ENCODE data around the gene ABCC4. TPM values are rescaled to one million over a fixed set of nuclear protein-coding genes. Genes with fewer than 3 reads are reported as not detected.

ABCC4 gene
- total RNA-seq, 1 donor from 2014 or later, result 21.7 TPM

DNA sequence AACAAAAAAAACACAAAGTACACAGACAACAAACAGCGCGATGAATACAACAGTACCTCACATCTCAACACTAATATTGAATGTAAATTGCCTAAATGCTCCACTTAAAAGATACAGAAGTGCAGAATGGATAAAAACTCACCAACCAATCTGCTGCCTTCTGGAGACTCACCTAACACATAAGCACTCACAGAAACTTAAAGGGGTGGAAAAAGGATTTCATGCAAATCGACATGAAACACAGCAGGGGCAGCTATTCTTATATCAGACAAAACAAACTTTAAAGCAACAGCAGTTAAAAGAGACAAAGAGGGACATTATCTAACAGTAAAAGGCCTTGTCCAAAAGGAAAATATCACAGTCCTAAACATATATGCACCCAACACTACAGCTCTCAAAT, 209.5 kb downstream of the ABCC4 start:
- Mint-ChIP-seq H3K4me3 (no peak overlapping the region), H3K27ac (no peak overlapping the region), H3K27me3 (no peaks in the 10 kb centered on the region), H3K9me3 (peaks cover 15% of the 10 kb centered on the region), H3K4me1 (ENCODE audit: unreplicated experiment) (no peaks in the 10 kb centered on the region), H3K36me3 (peaks cover 21% of the 10 kb centered on the region)
- DNase-seq (ENCODE audit: extremely low spot score, unreplicated experiment), result no peak
- TF ChIP-seq, protein P1, sequence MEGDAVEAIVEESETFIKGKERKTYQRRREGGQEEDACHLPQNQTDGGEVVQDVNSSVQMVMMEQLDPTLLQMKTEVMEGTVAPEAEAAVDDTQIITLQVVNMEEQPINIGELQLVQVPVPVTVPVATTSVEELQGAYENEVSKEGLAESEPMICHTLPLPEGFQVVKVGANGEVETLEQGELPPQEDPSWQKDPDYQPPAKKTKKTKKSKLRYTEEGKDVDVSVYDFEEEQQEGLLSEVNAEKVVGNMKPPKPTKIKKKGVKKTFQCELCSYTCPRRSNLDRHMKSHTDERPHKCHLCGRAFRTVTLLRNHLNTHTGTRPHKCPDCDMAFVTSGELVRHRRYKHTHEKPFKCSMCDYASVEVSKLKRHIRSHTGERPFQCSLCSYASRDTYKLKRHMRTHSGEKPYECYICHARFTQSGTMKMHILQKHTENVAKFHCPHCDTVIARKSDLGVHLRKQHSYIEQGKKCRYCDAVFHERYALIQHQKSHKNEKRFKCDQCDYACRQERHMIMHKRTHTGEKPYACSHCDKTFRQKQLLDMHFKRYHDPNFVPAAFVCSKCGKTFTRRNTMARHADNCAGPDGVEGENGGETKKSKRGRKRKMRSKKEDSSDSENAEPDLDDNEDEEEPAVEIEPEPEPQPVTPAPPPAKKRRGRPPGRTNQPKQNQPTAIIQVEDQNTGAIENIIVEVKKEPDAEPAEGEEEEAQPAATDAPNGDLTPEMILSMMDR (conservative IDR thresholded peaks at IDR 0.05), result no peak

DNA sequence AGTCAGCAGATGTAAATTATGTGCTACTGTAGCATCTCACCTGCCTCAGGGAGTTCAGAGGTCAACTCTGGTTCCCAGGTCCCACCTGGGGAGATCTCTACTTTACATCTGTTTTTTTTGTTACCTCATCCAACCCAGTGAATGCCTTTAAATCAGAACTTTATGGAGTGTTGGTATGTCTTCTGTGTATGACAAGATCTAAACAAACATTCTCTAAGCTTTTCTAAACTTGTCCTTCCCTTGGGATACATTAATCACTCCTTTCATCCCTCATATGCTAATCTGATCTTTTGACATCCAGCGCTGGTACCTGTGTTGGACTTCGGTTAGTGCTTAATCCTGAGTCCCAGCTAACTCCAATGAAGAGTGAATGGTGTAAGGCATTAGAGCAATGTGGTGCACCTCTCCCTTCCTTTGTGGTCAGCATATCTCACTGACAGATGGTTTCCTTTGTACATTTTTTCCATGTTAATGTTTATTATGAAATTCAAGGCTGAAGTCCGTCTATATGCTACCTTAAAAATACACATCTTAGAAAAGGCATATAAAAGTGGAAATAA, 213.4 kb downstream of the ABCC4 start:
- Mint-ChIP-seq H3K27me3 (no peaks in the 10 kb centered on the region), H3K4me3 (no peak overlapping the region), H3K9me3 (peaks cover 10% of the 10 kb centered on the region), H3K36me3 (peaks cover 6% of the 10 kb centered on the region), H3K27ac (no peak overlapping the region), H3K4me1 (ENCODE audit: unreplicated experiment) (no peaks in the 10 kb centered on the region)
- no peak for DNase-seq (ENCODE audit: extremely low spot score, unreplicated experiment)
- TF ChIP-seq, protein P1 (conservative IDR thresholded peaks at IDR 0.05), result no peak

DNA sequence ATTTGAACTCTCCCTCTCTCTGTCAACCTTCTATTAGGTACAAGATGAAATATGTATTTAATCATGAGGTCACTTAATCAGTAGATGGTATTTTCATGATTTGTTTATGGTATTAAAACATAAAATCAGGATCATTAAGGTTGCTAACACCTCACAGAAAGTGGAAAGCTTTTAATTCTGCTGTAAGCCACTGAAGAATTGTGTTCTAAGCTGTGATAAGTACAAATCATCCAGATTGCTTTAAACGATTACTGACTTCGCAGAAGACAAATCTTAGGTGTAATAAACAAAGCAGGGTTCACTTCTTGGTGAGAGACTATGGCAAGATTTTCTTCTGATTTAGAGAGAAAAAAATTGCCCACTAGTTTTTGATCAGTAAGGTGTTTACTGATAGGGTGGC, 214.5 kb downstream of the ABCC4 start:
- no peak for DNase-seq (ENCODE audit: extremely low spot score, unreplicated experiment)
- TF ChIP-seq, protein P1 (conservative IDR thresholded peaks at IDR 0.05), result no peak
- Mint-ChIP-seq H3K9me3 (peaks cover 4% of the 10 kb centered on the region), H3K4me1 (ENCODE audit: unreplicated experiment) (no peaks in the 10 kb centered on the region), H3K4me3 (no peak overlapping the region), H3K27me3 (no peaks in the 10 kb centered on the region), H3K36me3 (peaks cover 3% of the 10 kb centered on the region), H3K27ac (no peak overlapping the region)

DNA sequence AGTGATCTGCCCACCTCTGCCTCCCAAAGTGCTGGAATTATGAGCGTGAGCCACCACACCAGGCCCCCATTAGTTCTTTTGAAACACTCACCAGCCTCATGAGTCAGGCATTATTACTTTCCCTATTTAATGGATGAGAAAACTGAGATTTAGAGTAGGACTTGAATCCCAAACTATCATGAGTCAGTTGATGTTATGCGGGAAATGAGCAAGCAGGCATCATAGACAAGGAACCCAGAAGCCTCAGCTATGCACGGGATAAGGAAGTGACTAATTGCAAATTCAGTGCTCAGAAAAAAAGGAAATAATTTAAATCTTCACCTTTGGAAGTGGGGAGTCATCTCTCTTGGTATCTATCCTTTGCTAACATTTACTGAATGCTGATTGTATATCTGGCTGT, 217.5 kb downstream of the ABCC4 start:
- no peak overlapping the region for H3K4me3 Mint-ChIP-seq
- H3K4me1 Mint-ChIP-seq (ENCODE audit: unreplicated experiment), result no peaks in the 10 kb centered on the region
- H3K9me3 Mint-ChIP-seq, result peaks cover 4% of the 10 kb centered on the region
- H3K36me3 Mint-ChIP-seq, result peaks cover 5% of the 10 kb centered on the region
- no peaks in the 10 kb centered on the region for H3K27me3 Mint-ChIP-seq
- no peak overlapping the region for H3K27ac Mint-ChIP-seq
- TF ChIP-seq, protein P1 (conservative IDR thresholded peaks at IDR 0.05), result no peak
- no peak for DNase-seq (ENCODE audit: extremely low spot score, unreplicated experiment)

GRCh38 chr13:95083066-95083465, 218.2 kb downstream of the ABCC4 start:
- no peaks in the 10 kb centered on the region for H3K27me3 Mint-ChIP-seq
- peaks cover 3% of the 10 kb centered on the region for H3K9me3 Mint-ChIP-seq
- H3K4me1 Mint-ChIP-seq (ENCODE audit: unreplicated experiment), result no peaks in the 10 kb centered on the region
- peaks cover 8% of the 10 kb centered on the region for H3K36me3 Mint-ChIP-seq
- H3K4me3 Mint-ChIP-seq, result no peak overlapping the region
- TF ChIP-seq, protein P1 (conservative IDR thresholded peaks at IDR 0.05), result no peak
- no peak overlapping the region for H3K27ac Mint-ChIP-seq
- DNase-seq (ENCODE audit: extremely low spot score, unreplicated experiment), result no peak

DNA sequence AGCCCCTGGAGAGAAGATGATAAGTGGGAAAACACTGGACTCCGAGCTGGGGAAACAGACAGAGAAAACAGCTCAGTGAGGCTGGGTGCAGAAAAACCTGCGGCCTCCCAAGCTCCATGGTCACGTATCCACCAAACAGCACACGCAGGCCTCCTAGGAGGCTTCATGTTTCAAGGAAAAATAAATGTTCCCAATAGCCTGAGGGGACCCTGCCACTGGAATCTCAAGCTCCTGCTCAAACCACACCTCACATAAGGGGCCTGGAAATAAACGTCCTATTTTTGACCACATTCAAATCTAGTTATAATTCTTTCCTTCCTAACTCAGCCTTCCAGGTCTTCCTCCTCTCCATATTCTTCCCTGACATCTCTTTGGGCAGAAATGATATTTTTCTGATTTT, 225.7 kb downstream of the ABCC4 start:
- peaks cover 22% of the 10 kb centered on the region for H3K36me3 Mint-ChIP-seq
- H3K27ac Mint-ChIP-seq, result no peak overlapping the region

More for the DNA sequence above, 225.7 kb downstream of the ABCC4 start:
- Mint-ChIP-seq H3K27me3 (no peaks in the 10 kb centered on the region), H3K4me3 (no peak overlapping the region), H3K4me1 (ENCODE audit: unreplicated experiment) (peaks cover 4% of the 10 kb centered on the region), H3K9me3 (peaks cover 7% of the 10 kb centered on the region)
- TF ChIP-seq, protein P1 (conservative IDR thresholded peaks at IDR 0.05), result no peak
- DNase-seq (ENCODE audit: extremely low spot score, unreplicated experiment), result no peak
